NB4 (cell line): ENCODE measurements around the gene NENF.

ENCODE experiments used
- MYC ChIP-seq: IDR thresholded peaks from 2 replicates; pipeline ENCODE4 v1.6.1; 2011; ENCODE audit warnings: low read depth, low read length
- TF ChIP-seq, protein P1 (sequence below): IDR thresholded peaks from one replicate; pipeline ENCODE4 v1.5.1; 2012; ENCODE audit warnings: low read depth, low read length

- TF ChIP-seq, protein P1, sequence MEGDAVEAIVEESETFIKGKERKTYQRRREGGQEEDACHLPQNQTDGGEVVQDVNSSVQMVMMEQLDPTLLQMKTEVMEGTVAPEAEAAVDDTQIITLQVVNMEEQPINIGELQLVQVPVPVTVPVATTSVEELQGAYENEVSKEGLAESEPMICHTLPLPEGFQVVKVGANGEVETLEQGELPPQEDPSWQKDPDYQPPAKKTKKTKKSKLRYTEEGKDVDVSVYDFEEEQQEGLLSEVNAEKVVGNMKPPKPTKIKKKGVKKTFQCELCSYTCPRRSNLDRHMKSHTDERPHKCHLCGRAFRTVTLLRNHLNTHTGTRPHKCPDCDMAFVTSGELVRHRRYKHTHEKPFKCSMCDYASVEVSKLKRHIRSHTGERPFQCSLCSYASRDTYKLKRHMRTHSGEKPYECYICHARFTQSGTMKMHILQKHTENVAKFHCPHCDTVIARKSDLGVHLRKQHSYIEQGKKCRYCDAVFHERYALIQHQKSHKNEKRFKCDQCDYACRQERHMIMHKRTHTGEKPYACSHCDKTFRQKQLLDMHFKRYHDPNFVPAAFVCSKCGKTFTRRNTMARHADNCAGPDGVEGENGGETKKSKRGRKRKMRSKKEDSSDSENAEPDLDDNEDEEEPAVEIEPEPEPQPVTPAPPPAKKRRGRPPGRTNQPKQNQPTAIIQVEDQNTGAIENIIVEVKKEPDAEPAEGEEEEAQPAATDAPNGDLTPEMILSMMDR = no peak
- TF ChIP-seq MYC = peak; percentile 96
These were observed 18.2 kb upstream of the NENF start, which contains the start of gene PACC1 for GRCh38 chr1:212414328-212415106.
